Kidney epithelial cell (primary cell): Measurements from ENCODE around the gene RASSF3. TPM values are rescaled to one million over a fixed set of nuclear protein-coding genes. Genes with fewer than 3 reads are reported as not detected.

Source experiments
- DNase-seq: peaks from one replicate; pipeline ENCODE4 v3.0.0-alpha.2; 2010; ENCODE audit warnings: low read depth
- H3K27me3 ChIP-seq: 2 replicates; pipeline ENCODE4 v1.6.0; 2011; ENCODE audit warnings: low read length; ENCODE audit not compliant: control insufficient read depth, insufficient read depth
- H3K36me3 ChIP-seq: 2 replicates; pipeline ENCODE4 v1.5.1; 2011; ENCODE audit warnings: low read length; ENCODE audit not compliant: control insufficient read depth, insufficient read depth
- H3K4me3 ChIP-seq: 2 replicates; pipeline ENCODE4 v1.5.1; 2011; ENCODE audit warnings: low read depth, mild to moderate bottlenecking, control low read depth, low read length
- CTCF ChIP-seq: IDR thresholded peaks from 2 replicates; pipeline ENCODE4 v1.5.1; 2011; ENCODE audit warnings: mild to moderate bottlenecking, moderate library complexity, low read length, control low read depth, inconsistent platforms; ENCODE audit not compliant: insufficient read depth, poor library complexity, severe bottlenecking
- total RNA-seq: library from RNA; depleted of rRNA; stranded (reverse); fragments of >200 nt; gene quantifications from 2 replicates; pipeline ENCODE4 v1.2.3, GENCODE V29; 2015

Gene RASSF3
- total RNA-seq, 1 donor from 2014 or later = 25.7 TPM

- H3K4me3 ChIP-seq = no peak overlapping the region
- H3K36me3 ChIP-seq = no peaks in the 10 kb centered on the region
- no peak for DNase-seq
- no peak for TF ChIP-seq CTCF
- no peaks in the 10 kb centered on the region for H3K27me3 ChIP-seq
These were observed 103.1 kb downstream of the RASSF3 start for GRCh38 chr12:64713376-64713775.

- no peak for TF ChIP-seq CTCF
- H3K4me3 ChIP-seq = no peak overlapping the region
These were observed 104.3 kb downstream of the RASSF3 start for GRCh38 chr12:64714551-64714968.

GRCh38 chr12:64716371-64716770 lies 106.1 kb downstream of the RASSF3 start:
- Histone ChIP-seq H3K4me3 (no peak overlapping the region), H3K36me3 (peaks cover 1% of the 10 kb centered on the region), H3K27me3 (no peaks in the 10 kb centered on the region)
- no peak for DNase-seq
- no peak for TF ChIP-seq CTCF

More at GRCh38 chr12:64714551-64714968, 104.3 kb downstream of the RASSF3 start:
- H3K36me3 ChIP-seq = no peaks in the 10 kb centered on the region
- H3K27me3 ChIP-seq = no peaks in the 10 kb centered on the region
- DNase-seq = no peak

GRCh38 chr12:64716839-64717455 lies 106.7 kb downstream of the RASSF3 start:
- Histone ChIP-seq H3K4me3 (no peak overlapping the region), H3K27me3 (no peaks in the 10 kb centered on the region), H3K36me3 (peaks cover 1% of the 10 kb centered on the region)
- DNase-seq = no peak
- TF ChIP-seq CTCF = no peak

GRCh38 chr12:64718649-64719048 lies 108.4 kb downstream of the RASSF3 start:
- H3K27me3 ChIP-seq = no peaks in the 10 kb centered on the region
- peaks cover 1% of the 10 kb centered on the region for H3K36me3 ChIP-seq
- no peak for TF ChIP-seq CTCF
- no peak for DNase-seq
- H3K4me3 ChIP-seq = no peak overlapping the region

- H3K36me3 ChIP-seq = peaks cover 1% of the 10 kb centered on the region
- H3K4me3 ChIP-seq = no peak overlapping the region
- no peak for TF ChIP-seq CTCF
These were observed 110.6 kb downstream of the RASSF3 start for GRCh38 chr12:64720884-64721283.

More at GRCh38 chr12:64720884-64721283, 110.6 kb downstream of the RASSF3 start:
- DNase-seq = no peak
- no peaks in the 10 kb centered on the region for H3K27me3 ChIP-seq
